Transverse colon (tissue), 4 donors: ENCODE measurements around the gene ZNF516. TPM values are rescaled to one million over a fixed set of nuclear protein-coding genes. Genes with fewer than 3 reads are reported as not detected.

Experiments used
- DNase-seq: peaks from one replicate; pipeline ENCODE4 v3.0.0-alpha.2; 2019
- H3K27ac ChIP-seq, 4 donors: fragments of 200-600 bp; sonication (generic); 2 replicates each; pipeline ENCODE4 v1.5.1; 2016 to 2018; ENCODE audit warnings: inconsistent platforms in 4 of 4
- H3K27me3 ChIP-seq: fragments of 200-600 bp; sonication (generic); 2 replicates; pipeline ENCODE4 v1.5.1; 2017; ENCODE audit warnings: inconsistent platforms
- H3K36me3 ChIP-seq, 4 donors: fragments of 200-600 bp; sonication (generic); 2 replicates each; pipeline ENCODE4 v1.5.1; 2017 to 2019; ENCODE audit warnings: inconsistent platforms in 4 of 4
- H3K4me1 ChIP-seq, 4 donors: fragments of 200-600 bp; sonication (generic); 2 replicates each; pipeline ENCODE4 v1.5.1; 2017 to 2020; ENCODE audit warnings: inconsistent platforms in 4 of 4
- H3K4me3 ChIP-seq, 4 donors: fragments of 200-600 bp; sonication (generic); 1 replicate in 1 of 4; 2 replicates in 3 of 4; pipeline versions ENCODE4 v1.5.1 to v1.6.1; 2017 to 2019; ENCODE audit warnings: inconsistent platforms in 4 of 4
- H3K9me3 ChIP-seq, 2 donors: fragments of 200-600 bp; sonication (generic); 2 replicates each; pipeline ENCODE4 v1.5.1; 2017 to 2019; ENCODE audit warnings: inconsistent platforms in 2 of 2
- CTCF ChIP-seq, 5 experiments: fragments of 200-600 bp in 3 of 5; fragments of 450-650 bp in 2 of 5; sonication (generic) in 3 of 5; IDR thresholded peaks; 1 replicate in 2 of 5; 2 replicates in 3 of 5; pipeline ENCODE4 v1.5.1; 2016 to 2017; ENCODE audit warnings: antibody characterized with exemption in 5 of 5, inconsistent platforms in 3 of 5, mild to moderate bottlenecking in 2 of 5, moderate library complexity in 1 of 5
- EP300 ChIP-seq: sonication (generic); formaldehyde crosslinking; IDR thresholded peaks from one replicate; pipeline ENCODE4 v1.6.1; 2017; ENCODE audit warnings: antibody characterized with exemption, low read depth
- POLR2A ChIP-seq: fragments of 450-650 bp; IDR thresholded peaks from one replicate; pipeline ENCODE4 v1.6.1; 2016; ENCODE audit warnings: antibody characterized with exemption, mild to moderate bottlenecking, moderate library complexity
- POLR2AphosphoS5 ChIP-seq, 3 donors: sonication (generic); formaldehyde crosslinking; IDR thresholded peaks; one replicate each; pipeline ENCODE4 v1.6.1; 2016; ENCODE audit warnings: antibody characterized with exemption in 3 of 3
- WGBS, 2 donors: methylation state at CpG; one replicate each; pipeline ENCODE4 v1.1.5; 2018; ENCODE audit warnings: low coverage in 1 of 2; 5-methylcytosine and 5-hydroxymethylcytosine counted together
- in situ Hi-C, 4 donors: fragments of 200-750 bp; cut with MboI; loops; one replicate each; pipeline versions ENCODE4 v1.15.0 to v1.15.1; 2017; ENCODE audit warnings: low sequenced_read_pairs in 3 of 4, low pct_ligation_motif_present in 1 of 4, low pct_unique_long_range_greater_than_20kb in 1 of 4
- intact Hi-C: fragments of 100-400 bp; cut with DNase I; formaldehyde crosslinking; loops from one replicate; pipeline ENCODE4 v1.15.1; 2023; ENCODE audit warnings: low total_unique reads
- total RNA-seq, 4 donors: library from RNA; depleted of rRNA; stranded (reverse); fragments of >200 nt; gene quantifications; one replicate each; pipeline ENCODE4 v1.1.0, GENCODE V29; 2016

Gene ZNF516
- total RNA-seq, 4 donors from 2014 or later: 19.4 to 37.8 (median 26.7) TPM

DNA sequence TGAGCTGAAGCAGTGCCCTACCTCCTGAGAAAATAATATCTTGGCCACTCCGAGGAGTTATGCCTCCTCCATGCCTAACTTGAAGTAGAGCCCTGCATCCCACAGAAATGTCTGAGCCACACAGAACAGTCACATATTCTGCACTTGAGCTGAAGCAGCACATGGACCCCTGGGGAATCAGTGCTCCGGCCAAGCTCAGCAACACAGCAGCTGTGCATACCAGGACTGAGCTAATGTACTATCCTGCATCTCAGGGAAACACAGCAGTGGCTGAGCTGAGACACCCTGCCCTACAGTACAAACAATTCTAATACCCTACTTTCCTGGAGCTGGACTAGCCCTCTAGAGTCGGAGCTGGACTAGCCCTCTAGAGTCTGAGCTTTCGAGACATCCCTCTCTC is 166.9 kb downstream of the ZNF516 start:
- Histone ChIP-seq H3K9me3 (peaks cover 12 to 21% of the 10 kb centered on the region in 2 donors), H3K4me1 (no peaks in the 10 kb centered on the region), H3K4me3 (no peak overlapping the region), H3K27me3 (no peaks in the 10 kb centered on the region), H3K27ac (no peak overlapping the region), H3K36me3 (no peaks in the 10 kb centered on the region)
- DNase-seq: no peak
- intact Hi-C loops (no loop called here), in situ Hi-C loops (loop anchor here in 1 of 4 donors (25.0 kb wide), 1 partner anchor 1666 kb away; no protein-coding TSS in a partner anchor)
- no peak for TF ChIP-seq CTCF (IDR thresholded peaks at IDR 0.05)
- no peak for TF ChIP-seq POLR2A
- TF ChIP-seq POLR2AphosphoS5 (IDR thresholded peaks at IDR 0.05): no peak
- no peak for TF ChIP-seq EP300
- WGBS, 2 donors: 76% methylated on average over 4 of the region's 4 CpGs; no CpG with 5 or more reads in 1 of the 2 donors

DNA sequence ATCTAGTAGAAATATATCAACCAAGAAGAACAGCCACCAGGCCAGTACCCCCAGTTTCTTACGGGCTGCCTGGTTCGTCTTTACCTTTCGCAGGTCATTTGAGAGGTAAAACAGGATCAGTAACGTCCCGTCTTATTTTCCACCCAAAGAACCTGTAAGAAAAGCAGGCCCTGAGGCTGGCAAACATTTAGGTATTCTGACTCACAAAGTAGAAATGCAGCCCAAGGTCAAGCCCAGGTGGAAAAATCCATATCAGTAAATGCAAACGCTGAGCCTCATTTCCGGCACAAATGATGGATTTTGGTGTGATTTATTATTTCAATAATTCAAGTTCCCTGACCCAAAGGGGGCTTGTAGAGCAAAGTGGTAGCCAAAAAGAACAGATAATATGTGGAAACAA is 171.2 kb downstream of the ZNF516 start:
- H3K27ac ChIP-seq: no peak overlapping the region
- intact Hi-C loops: no loop called here

GRCh38 chr18:76322686-76323085 is 172.4 kb downstream of the ZNF516 start:
- intact Hi-C loops (no loop called here), in situ Hi-C loops (no loop called here)
- Histone ChIP-seq H3K27me3 (no peaks in the 10 kb centered on the region), H3K4me1 (no peaks in the 10 kb centered on the region), H3K4me3 (no peak overlapping the region), H3K36me3 (no peaks in the 10 kb centered on the region), H3K27ac (no peak overlapping the region), H3K9me3 (no peaks in the 10 kb centered on the region)
- no peak for DNase-seq
- 87% methylated on average over 7 of the region's 7 CpGs; no CpG with 5 or more reads in 1 of the 2 donors for WGBS, 2 donors
- no peak for TF ChIP-seq CTCF (IDR thresholded peaks at IDR 0.05)

More for the DNA sequence above, 171.2 kb downstream of the ZNF516 start:
- no peak overlapping the region for H3K4me3 ChIP-seq
- no peaks in the 10 kb centered on the region for H3K27me3 ChIP-seq
- H3K9me3 ChIP-seq: no peaks in the 10 kb centered on the region
- in situ Hi-C loops: no loop called here
- H3K4me1 ChIP-seq: no peaks in the 10 kb centered on the region
- no peak for TF ChIP-seq CTCF (IDR thresholded peaks at IDR 0.05)
- no peak for TF ChIP-seq EP300
- TF ChIP-seq POLR2AphosphoS5 (IDR thresholded peaks at IDR 0.05): no peak
- TF ChIP-seq POLR2A: no peak
- 90% methylated on average over 2 to 7 of the region's 7 CpGs for WGBS, 2 donors
- H3K36me3 ChIP-seq: no peaks in the 10 kb centered on the region
- no peak for DNase-seq

GRCh38 chr18:76319366-76319765 is 175.7 kb downstream of the ZNF516 start:
- Histone ChIP-seq H3K27ac (no peak overlapping the region), H3K9me3 (no peaks in the 10 kb centered on the region), H3K4me3 (no peak overlapping the region), H3K27me3 (no peaks in the 10 kb centered on the region), H3K4me1 (no peaks in the 10 kb centered on the region), H3K36me3 (no peaks in the 10 kb centered on the region)
- in situ Hi-C loops: no loop called here
- intact Hi-C loops: no loop called here
- WGBS, 2 donors: 87 to 90% methylated on average over 5 of the region's 5 CpGs
- no peak for DNase-seq
- TF ChIP-seq EP300: no peak
- TF ChIP-seq CTCF (IDR thresholded peaks at IDR 0.05): no peak
- TF ChIP-seq POLR2AphosphoS5 (IDR thresholded peaks at IDR 0.05): no peak
- TF ChIP-seq POLR2A: no peak
